WI38 (cell line): ENCODE data around the gene VPS54.

Experiments used
- H3K4me3 ChIP-seq: 2 replicates; pipeline ENCODE4 v1.5.1; 2011; ENCODE audit warnings: low read depth, mild to moderate bottlenecking, control low read depth, low read length
- CTCF ChIP-seq: IDR thresholded peaks from 2 replicates; pipeline ENCODE4 v1.5.1; 2012; ENCODE audit warnings: low read depth, mild to moderate bottlenecking, control low read depth, low read length

VPS54 gene

GRCh38 chr2:63872571-63873328 is 146.5 kb downstream of the VPS54 start:
- no peak for TF ChIP-seq CTCF
- H3K4me3 ChIP-seq, result no peak overlapping the region

GRCh38 chr2:63871864-63872263 is 147.4 kb downstream of the VPS54 start:
- TF ChIP-seq CTCF, result no peak
- H3K4me3 ChIP-seq, result no peak overlapping the region

GRCh38 chr2:63870679-63871078 is 148.5 kb downstream of the VPS54 start:
- H3K4me3 ChIP-seq, result no peak overlapping the region
- TF ChIP-seq CTCF, result no peak

- no peak for TF ChIP-seq CTCF
- no peak overlapping the region for H3K4me3 ChIP-seq
Observed at GRCh38 chr2:63866009-63866709, 153.1 kb downstream of the VPS54 start.

GRCh38 chr2:63865159-63865799 is 153.9 kb downstream of the VPS54 start:
- H3K4me3 ChIP-seq, result no peak overlapping the region
- no peak for TF ChIP-seq CTCF

- TF ChIP-seq CTCF, result no peak
- no peak overlapping the region for H3K4me3 ChIP-seq
Observed at GRCh38 chr2:63863707-63864106, 155.5 kb downstream of the VPS54 start.

GRCh38 chr2:63862806-63863205 is 156.4 kb downstream of the VPS54 start:
- no peak for TF ChIP-seq CTCF

More at GRCh38 chr2:63862806-63863205, 156.4 kb downstream of the VPS54 start:
- no peak overlapping the region for H3K4me3 ChIP-seq
